Measurements from ENCODE around the gene TCEA3.

GRCh38 chr1:23421343-23421742 lies 3.2 kb downstream of the TCEA3 start:
- TF ChIP-seq CTCF (IDR thresholded peaks at IDR 0.05) (no peak), POLR2AphosphoS5 (IDR thresholded peaks at IDR 0.05) (no peak), POLR2A (IDR thresholded peaks at IDR 0.05) (no peak)

Data from prostate gland (tissue), 2 donors.